Amygdala (tissue), 56 donors: Measurements from ENCODE around the gene JAKMIP1.

Source experiments
- DNase-seq, 56 donors: peaks; one replicate each; lab custom pipeline; 2025; lab: John Stamatoyannopoulos, UW

JAKMIP1 gene

GRCh38 chr4:6205567-6205931 lies 5.2 kb upstream of the JAKMIP1 start:
- DNase-seq = no peak

GRCh38 chr4:6204871-6205566 lies 4.7 kb upstream of the JAKMIP1 start:
- no peak for DNase-seq

- no peak for DNase-seq
Observed at GRCh38 chr4:6204098-6204497, 3.7 kb upstream of the JAKMIP1 start.

GRCh38 chr4:6201580-6202091 lies 1.3 kb upstream of the JAKMIP1 start:
- no peak for DNase-seq

GRCh38 chr4:6200922-6201362 lies 593 bp upstream of the JAKMIP1 start:
- DNase-seq = no peak

GRCh38 chr4:6199422-6199921 lies 877 bp downstream of the JAKMIP1 start:
- peak in 1 of 56 donors; percentile 23 for DNase-seq

GRCh38 chr4:6198768-6199421 lies 1.5 kb downstream of the JAKMIP1 start:
- peak in 6 of 56 donors; percentile 18 to 50 (median 31) for DNase-seq

- DNase-seq = no peak
Observed at GRCh38 chr4:6198278-6198677, 2.1 kb downstream of the JAKMIP1 start.

- no peak for DNase-seq
Observed at GRCh38 chr4:6197433-6198174, 2.7 kb downstream of the JAKMIP1 start.

GRCh38 chr4:6196871-6197270 lies 3.5 kb downstream of the JAKMIP1 start:
- DNase-seq = no peak

GRCh38 chr4:6196324-6196723 lies 4.0 kb downstream of the JAKMIP1 start:
- DNase-seq = no peak

GRCh38 chr4:6195602-6196319 lies 4.6 kb downstream of the JAKMIP1 start:
- no peak for DNase-seq

GRCh38 chr4:6194458-6195195 lies 5.7 kb downstream of the JAKMIP1 start:
- DNase-seq = peak in 22 of 56 donors; percentile 17 to 74 (median 46)

GRCh38 chr4:6193399-6193798 lies 7.0 kb downstream of the JAKMIP1 start:
- peak in 8 of 56 donors; percentile 19 to 42 (median 28) for DNase-seq

GRCh38 chr4:6192245-6192644 lies 8.1 kb downstream of the JAKMIP1 start:
- DNase-seq = peak in 1 of 56 donors; percentile 15

- no peak for DNase-seq
Observed at GRCh38 chr4:6191448-6192130, 8.8 kb downstream of the JAKMIP1 start.

GRCh38 chr4:6190486-6190885 lies 9.9 kb downstream of the JAKMIP1 start:
- no peak for DNase-seq

- no peak for DNase-seq
Observed at GRCh38 chr4:6189511-6189910, 10.8 kb downstream of the JAKMIP1 start.

- peak in 9 of 56 donors; percentile 17 to 59 (median 35) for DNase-seq
Observed at GRCh38 chr4:6188687-6189305, 11.6 kb downstream of the JAKMIP1 start.
